ENCODE data around the gene DCBLD1. TPM values are rescaled to one million over a fixed set of nuclear protein-coding genes. Genes with fewer than 3 reads are reported as not detected.

The DCBLD1 gene
- total RNA-seq, 1 donor from 2014 or later = 14.2 TPM

DNA sequence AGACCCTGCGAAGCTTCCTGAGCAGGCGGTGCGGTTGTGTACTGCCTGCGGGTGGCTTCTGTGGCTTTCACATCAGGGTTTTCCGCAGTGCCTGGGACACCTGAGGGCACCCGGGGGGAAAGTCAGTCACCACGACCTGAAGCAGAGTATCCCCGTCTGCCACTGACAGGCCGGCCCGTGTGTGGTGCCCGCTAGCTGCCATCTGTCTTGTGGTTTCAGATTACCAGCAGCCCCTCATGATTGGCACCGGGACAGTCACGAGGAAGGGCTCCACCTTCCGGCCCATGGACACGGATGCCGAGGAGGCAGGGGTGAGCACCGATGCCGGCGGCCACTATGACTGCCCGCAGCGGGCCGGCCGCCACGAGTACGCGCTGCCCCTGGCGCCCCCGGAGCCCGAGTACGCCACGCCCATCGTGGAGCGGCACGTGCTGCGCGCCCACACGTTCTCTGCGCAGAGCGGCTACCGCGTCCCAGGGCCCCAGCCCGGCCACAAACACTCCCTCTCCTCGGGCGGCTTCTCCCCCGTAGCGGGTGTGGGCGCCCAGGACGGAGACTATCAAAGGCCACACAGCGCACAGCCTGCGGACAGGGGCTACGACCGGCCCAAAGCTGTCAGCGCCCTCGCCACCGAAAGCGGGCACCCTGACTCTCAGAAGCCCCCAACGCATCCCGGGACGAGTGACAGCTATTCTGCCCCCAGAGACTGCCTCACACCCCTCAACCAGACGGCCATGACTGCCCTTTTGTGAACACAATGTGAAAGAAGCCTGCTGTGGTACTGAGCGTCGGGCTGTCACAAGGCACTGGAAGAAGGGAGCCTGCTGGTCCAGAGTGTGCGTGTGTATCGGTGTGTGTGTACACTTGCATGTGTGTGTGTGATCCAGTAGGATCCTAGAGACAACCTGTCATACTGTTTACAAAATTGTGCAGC, 65.5 kb downstream of the DCBLD1 start:
- H3K9me3 ChIP-seq = no peaks in the 10 kb centered on the region
- peak overlapping the region; percentile 68 for H3K27ac ChIP-seq
- H3K36me3 ChIP-seq = peaks cover 0 to 20% of the 10 kb centered on the region in 2 donors
- TF ChIP-seq, protein P1, sequence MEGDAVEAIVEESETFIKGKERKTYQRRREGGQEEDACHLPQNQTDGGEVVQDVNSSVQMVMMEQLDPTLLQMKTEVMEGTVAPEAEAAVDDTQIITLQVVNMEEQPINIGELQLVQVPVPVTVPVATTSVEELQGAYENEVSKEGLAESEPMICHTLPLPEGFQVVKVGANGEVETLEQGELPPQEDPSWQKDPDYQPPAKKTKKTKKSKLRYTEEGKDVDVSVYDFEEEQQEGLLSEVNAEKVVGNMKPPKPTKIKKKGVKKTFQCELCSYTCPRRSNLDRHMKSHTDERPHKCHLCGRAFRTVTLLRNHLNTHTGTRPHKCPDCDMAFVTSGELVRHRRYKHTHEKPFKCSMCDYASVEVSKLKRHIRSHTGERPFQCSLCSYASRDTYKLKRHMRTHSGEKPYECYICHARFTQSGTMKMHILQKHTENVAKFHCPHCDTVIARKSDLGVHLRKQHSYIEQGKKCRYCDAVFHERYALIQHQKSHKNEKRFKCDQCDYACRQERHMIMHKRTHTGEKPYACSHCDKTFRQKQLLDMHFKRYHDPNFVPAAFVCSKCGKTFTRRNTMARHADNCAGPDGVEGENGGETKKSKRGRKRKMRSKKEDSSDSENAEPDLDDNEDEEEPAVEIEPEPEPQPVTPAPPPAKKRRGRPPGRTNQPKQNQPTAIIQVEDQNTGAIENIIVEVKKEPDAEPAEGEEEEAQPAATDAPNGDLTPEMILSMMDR (IDR thresholded peaks at IDR 0.05) = no peak
- TF ChIP-seq POLR2AphosphoS5 (IDR thresholded peaks at IDR 0.05; ENCODE audit: insufficient read depth in 1 of 2, low read depth in 1 of 2) = peak in 1 of 2 donors; percentile 49
- no peak for TF ChIP-seq POLR2A (IDR thresholded peaks at IDR 0.05)
- peak overlapping the region; percentile 39 to 48 for H3K4me3 ChIP-seq
- peaks cover 12% of the 10 kb centered on the region for H3K4me1 ChIP-seq
- H3K27me3 ChIP-seq = no peaks in the 10 kb centered on the region
- intact Hi-C loops (cut with DNase I) = no loop called here
- no peak for DNase-seq (ENCODE audit: extremely low spot score in 2 of 2)

DNA sequence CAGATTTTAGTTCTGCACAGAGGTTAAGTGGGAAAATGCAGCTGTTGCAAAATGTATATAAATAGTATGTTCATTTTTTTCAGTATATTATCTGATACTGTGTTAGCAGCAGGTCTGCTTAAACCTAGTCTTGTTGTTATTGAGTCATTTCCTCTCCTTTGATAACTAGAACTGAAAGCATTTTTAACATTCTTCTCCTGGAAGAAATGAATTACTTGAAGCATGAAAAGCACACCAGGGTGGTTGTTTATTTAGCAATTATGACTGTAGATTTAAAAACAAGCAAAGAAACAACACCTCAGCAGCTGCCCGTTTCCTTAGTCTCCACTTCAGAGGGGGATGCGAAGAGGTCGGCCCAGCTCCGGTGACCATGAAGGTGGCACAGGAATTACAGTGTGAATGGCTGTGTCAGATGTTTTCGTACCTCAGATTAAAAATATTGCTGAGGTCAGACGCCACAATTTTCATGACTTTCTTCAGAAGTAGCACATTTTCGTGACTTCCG, 66.4 kb downstream of the DCBLD1 start:
- Histone ChIP-seq H3K36me3 (peaks cover 0 to 20% of the 10 kb centered on the region in 2 donors), H3K27ac (no peak overlapping the region), H3K4me1 (peaks cover 12% of the 10 kb centered on the region), H3K9me3 (no peaks in the 10 kb centered on the region), H3K27me3 (no peaks in the 10 kb centered on the region), H3K4me3 (peak overlapping the region in 1 of 2 donors; percentile 39)
- DNase-seq (ENCODE audit: extremely low spot score in 2 of 2) = no peak
- TF ChIP-seq POLR2A (IDR thresholded peaks at IDR 0.05) (no peak), POLR2AphosphoS5 (IDR thresholded peaks at IDR 0.05; ENCODE audit: insufficient read depth in 1 of 2, low read depth in 1 of 2) (no peak)
- TF ChIP-seq, protein P1 (IDR thresholded peaks at IDR 0.05) = no peak
- intact Hi-C loops (cut with DNase I) = no loop called here

DNA sequence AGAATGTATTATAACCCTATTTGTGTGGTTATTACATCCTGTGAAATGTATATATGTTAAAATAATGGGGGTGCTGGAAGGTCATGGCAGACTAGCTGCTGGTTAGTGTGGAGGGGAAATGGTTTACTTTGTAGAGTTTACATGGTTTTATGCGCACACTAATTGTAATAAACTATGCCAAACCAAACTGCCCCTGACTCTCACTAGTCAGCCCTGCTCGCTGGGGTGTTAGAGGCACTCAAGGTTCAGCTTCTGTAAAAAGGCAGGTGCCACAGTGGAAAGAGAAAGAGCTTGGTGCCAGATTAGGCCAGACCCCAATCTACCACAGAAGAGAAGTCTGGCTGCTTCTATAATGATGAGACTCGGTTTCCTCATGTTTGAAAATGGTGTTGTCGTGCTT, 67.1 kb downstream of the DCBLD1 start:
- H3K36me3 ChIP-seq = peaks cover 0 to 18% of the 10 kb centered on the region in 2 donors
- H3K27ac ChIP-seq = no peak overlapping the region
- DNase-seq (ENCODE audit: extremely low spot score in 2 of 2) = no peak
- no peak for TF ChIP-seq POLR2AphosphoS5 (IDR thresholded peaks at IDR 0.05; ENCODE audit: insufficient read depth in 1 of 2, low read depth in 1 of 2)
- H3K4me3 ChIP-seq = no peak overlapping the region
- H3K9me3 ChIP-seq = no peaks in the 10 kb centered on the region
- intact Hi-C loops (cut with DNase I) = no loop called here
- peaks cover 12% of the 10 kb centered on the region for H3K4me1 ChIP-seq
- no peaks in the 10 kb centered on the region for H3K27me3 ChIP-seq

DNA sequence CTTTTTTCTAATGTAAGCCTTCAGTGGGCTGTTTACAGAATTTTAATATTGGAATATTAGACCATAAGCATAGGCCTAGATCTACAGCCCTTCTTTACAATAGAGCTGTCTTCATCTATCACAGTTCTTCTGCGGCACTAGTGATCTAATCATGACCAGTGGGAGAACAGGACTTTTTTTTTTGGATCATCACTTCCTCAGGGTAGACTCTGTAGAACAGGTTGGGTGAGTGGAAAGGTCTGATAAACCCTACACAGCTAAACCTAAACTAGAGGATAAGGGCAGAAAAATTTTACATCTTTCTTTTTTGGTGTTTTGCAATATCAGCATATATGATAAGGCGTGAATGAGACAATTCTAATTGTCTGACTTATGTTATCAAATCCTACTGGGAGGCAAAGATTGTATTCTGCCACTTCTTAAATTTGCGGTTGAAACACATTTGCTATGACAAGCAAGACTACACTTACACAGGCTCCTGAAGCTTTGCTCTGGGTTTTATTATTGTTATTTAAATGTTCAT, 67.7 kb downstream of the DCBLD1 start:
- Histone ChIP-seq H3K9me3 (no peaks in the 10 kb centered on the region), H3K27ac (no peak overlapping the region), H3K36me3 (peaks cover 0 to 13% of the 10 kb centered on the region in 2 donors), H3K4me1 (peaks cover 12% of the 10 kb centered on the region), H3K4me3 (no peak overlapping the region), H3K27me3 (no peaks in the 10 kb centered on the region)
- intact Hi-C loops (cut with DNase I) = no loop called here
- no peak for TF ChIP-seq POLR2AphosphoS5 (IDR thresholded peaks at IDR 0.05; ENCODE audit: insufficient read depth in 1 of 2, low read depth in 1 of 2)
- TF ChIP-seq, protein P1 (IDR thresholded peaks at IDR 0.05) = no peak
- TF ChIP-seq POLR2A (IDR thresholded peaks at IDR 0.05) = no peak
- no peak for DNase-seq (ENCODE audit: extremely low spot score in 2 of 2)

DNA sequence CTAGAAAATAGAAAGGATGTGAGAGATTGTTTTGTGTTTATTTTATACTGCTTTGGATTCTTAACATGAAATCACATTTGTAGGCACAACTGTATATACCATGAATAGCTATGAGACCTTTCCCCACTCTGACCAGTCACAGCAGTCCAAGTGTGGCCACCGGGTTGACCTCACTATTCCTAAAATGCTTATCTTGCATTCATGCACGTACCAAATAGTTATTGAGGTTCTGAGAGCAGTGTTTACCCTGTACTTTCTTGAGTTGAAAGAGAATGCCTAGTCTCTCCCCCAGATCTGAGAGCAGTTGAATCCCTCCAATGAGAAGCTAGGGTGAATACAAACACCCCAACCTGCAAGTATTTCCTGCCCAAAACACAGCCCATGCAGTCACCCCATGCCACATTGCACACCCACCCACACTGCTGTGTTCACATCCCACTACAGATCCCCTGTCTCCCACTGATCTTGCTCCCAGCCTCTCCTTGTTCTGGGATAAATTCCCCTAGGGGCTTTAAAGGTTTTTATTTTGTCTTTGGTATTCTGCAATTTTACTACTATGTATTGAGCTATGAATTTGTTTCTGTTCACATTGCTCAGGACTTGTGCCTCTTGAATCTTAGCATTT, 68.3 kb downstream of the DCBLD1 start:
- Histone ChIP-seq H3K36me3 (peaks cover 0 to 7% of the 10 kb centered on the region in 2 donors), H3K9me3 (no peaks in the 10 kb centered on the region), H3K27ac (no peak overlapping the region), H3K4me3 (no peak overlapping the region), H3K4me1 (peaks cover 12% of the 10 kb centered on the region), H3K27me3 (no peaks in the 10 kb centered on the region)
- intact Hi-C loops (cut with DNase I) = no loop called here
- DNase-seq (ENCODE audit: extremely low spot score in 2 of 2) = no peak
- TF ChIP-seq POLR2AphosphoS5 (IDR thresholded peaks at IDR 0.05; ENCODE audit: insufficient read depth in 1 of 2, low read depth in 1 of 2) (no peak), POLR2A (IDR thresholded peaks at IDR 0.05) (no peak)
- TF ChIP-seq, protein P1 (IDR thresholded peaks at IDR 0.05) = no peak
